ENCODE results near the gene MPPED1.

The MPPED1 gene, protein sequence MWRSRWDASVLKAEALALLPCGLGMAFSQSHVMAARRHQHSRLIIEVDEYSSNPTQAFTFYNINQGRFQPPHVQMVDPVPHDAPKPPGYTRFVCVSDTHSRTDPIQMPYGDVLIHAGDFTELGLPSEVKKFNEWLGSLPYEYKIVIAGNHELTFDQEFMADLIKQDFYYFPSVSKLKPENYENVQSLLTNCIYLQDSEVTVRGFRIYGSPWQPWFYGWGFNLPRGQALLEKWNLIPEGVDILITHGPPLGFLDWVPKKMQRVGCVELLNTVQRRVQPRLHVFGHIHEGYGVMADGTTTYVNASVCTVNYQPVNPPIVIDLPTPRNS

GRCh38 chr22:43411869-43412807, at the start of gene MPPED1:
TSS of gene MPPED1 (plus strand) at chr22:43412014. CDS start at chr22:43424986, 12,972 bp downstream.
- H3K9me2 ChIP-seq (replicated peaks; ENCODE audit: low read depth, low read length), result no peaks in the 10 kb centered on the region
- H3K9ac ChIP-seq (ENCODE audit: low read depth, low read length, poor library complexity, severe bottlenecking), result no peak within 1 kb of the TSS
- no peaks in the 10 kb centered on the region for H3K79me2 ChIP-seq (ENCODE audit: insufficient read depth, low read length)
- H3F3A ChIP-seq (ENCODE audit: low read depth), result no peaks in the 10 kb centered on the region
- H2AFZ ChIP-seq (ENCODE audit: low read length), result no peak within 1 kb of the TSS
- H3K36me3 ChIP-seq (ENCODE audit: insufficient read depth, low read length), result no peaks in the 10 kb centered on the region
- no peaks in the 10 kb centered on the region for H3K4me1 ChIP-seq (ENCODE audit: insufficient read depth, low read length, poor library complexity, severe bottlenecking)
- H3K4me2 ChIP-seq (ENCODE audit: low read depth, low read length, poor library complexity, severe bottlenecking), result no peak within 1 kb of the TSS
- TF ChIP-seq EZH2phosphoT487 (IDR thresholded peaks at IDR 0.05; ENCODE audit: borderline replicate concordance) (no peak), CTCF (conservative IDR thresholded peaks at IDR 0.05; ENCODE audit: low read length) (no peak)
- no peaks in the 10 kb centered on the region for H3K9me3 ChIP-seq (ENCODE audit: insufficient read depth, low read depth, low read length)
- H3K27me3 ChIP-seq (ENCODE audit: insufficient read depth, low read length, poor library complexity, severe bottlenecking), result no peaks in the 10 kb centered on the region
- no peaks in the 10 kb centered on the region for H4K20me1 ChIP-seq (ENCODE audit: insufficient read depth, low read length, poor library complexity, severe bottlenecking)
- no peak within 1 kb of the TSS for H3K4me3 ChIP-seq (ENCODE audit: low read length, poor library complexity, severe bottlenecking)

- Histone ChIP-seq H4K20me1 (ENCODE audit: insufficient read depth, low read length, poor library complexity, severe bottlenecking) (no peaks in the 10 kb centered on the region), H3K36me3 (ENCODE audit: insufficient read depth, low read length) (no peaks in the 10 kb centered on the region), H3K4me3 (ENCODE audit: low read length, poor library complexity, severe bottlenecking) (no peak overlapping the region), H3K4me2 (ENCODE audit: low read depth, low read length, poor library complexity, severe bottlenecking) (no peak overlapping the region), H3K9ac (ENCODE audit: low read depth, low read length, poor library complexity, severe bottlenecking) (no peak overlapping the region), H3K27me3 (ENCODE audit: insufficient read depth, low read length, poor library complexity, severe bottlenecking) (no peaks in the 10 kb centered on the region), H3K79me2 (ENCODE audit: insufficient read depth, low read length) (no peaks in the 10 kb centered on the region), H3K4me1 (ENCODE audit: insufficient read depth, low read length, poor library complexity, severe bottlenecking) (no peaks in the 10 kb centered on the region), H3F3A (ENCODE audit: low read depth) (no peaks in the 10 kb centered on the region), H3K9me3 (ENCODE audit: insufficient read depth, low read depth, low read length) (no peaks in the 10 kb centered on the region), H3K9me2 (replicated peaks; ENCODE audit: low read depth, low read length) (no peaks in the 10 kb centered on the region), H2AFZ (ENCODE audit: low read length) (no peak overlapping the region)
- no peak for TF ChIP-seq EZH2phosphoT487 (IDR thresholded peaks at IDR 0.05; ENCODE audit: borderline replicate concordance)
- TF ChIP-seq CTCF (conservative IDR thresholded peaks at IDR 0.05; ENCODE audit: low read length), result no peak
Measured at GRCh38 chr22:43363315-43364168, 48.3 kb upstream of the MPPED1 start.

- Histone ChIP-seq H2AFZ (ENCODE audit: low read length) (no peak overlapping the region), H3K4me3 (ENCODE audit: low read length, poor library complexity, severe bottlenecking) (no peak overlapping the region), H3K4me2 (ENCODE audit: low read depth, low read length, poor library complexity, severe bottlenecking) (no peak overlapping the region), H3K79me2 (ENCODE audit: insufficient read depth, low read length) (no peaks in the 10 kb centered on the region), H3K9me3 (ENCODE audit: insufficient read depth, low read depth, low read length) (no peaks in the 10 kb centered on the region), H3K27me3 (ENCODE audit: insufficient read depth, low read length, poor library complexity, severe bottlenecking) (no peaks in the 10 kb centered on the region), H3F3A (ENCODE audit: low read depth) (no peaks in the 10 kb centered on the region), H3K36me3 (ENCODE audit: insufficient read depth, low read length) (no peaks in the 10 kb centered on the region), H3K4me1 (ENCODE audit: insufficient read depth, low read length, poor library complexity, severe bottlenecking) (no peaks in the 10 kb centered on the region), H4K20me1 (ENCODE audit: insufficient read depth, low read length, poor library complexity, severe bottlenecking) (no peaks in the 10 kb centered on the region), H3K9me2 (replicated peaks; ENCODE audit: low read depth, low read length) (no peaks in the 10 kb centered on the region), H3K9ac (ENCODE audit: low read depth, low read length, poor library complexity, severe bottlenecking) (no peak overlapping the region)
- TF ChIP-seq EZH2phosphoT487 (IDR thresholded peaks at IDR 0.05; ENCODE audit: borderline replicate concordance) (no peak), CTCF (conservative IDR thresholded peaks at IDR 0.05; ENCODE audit: low read length) (no peak)
Measured at GRCh38 chr22:43364169-43364435, 47.7 kb upstream of the MPPED1 start.

Measured in Loucy (cell line).